Activated CD8-positive, alpha-beta memory T cell treated with anti-CD3 and anti-CD28 coated beads, Interleukin-2, amount 50 U/mL, for 1 hour (primary cell): ENCODE measurements around the gene KLHL22.
"Not testable (repeated sequence)": the region's sequence is repeated elsewhere in the genome, so short reads cannot be mapped to it uniquely, and the experiment has no call there.

Experiments
- DNase-seq: peaks from one replicate; pipeline ENCODE4 v3.0.0-alpha.2; 2020; ENCODE audit errors: extremely low read depth

KLHL22 gene

DNA sequence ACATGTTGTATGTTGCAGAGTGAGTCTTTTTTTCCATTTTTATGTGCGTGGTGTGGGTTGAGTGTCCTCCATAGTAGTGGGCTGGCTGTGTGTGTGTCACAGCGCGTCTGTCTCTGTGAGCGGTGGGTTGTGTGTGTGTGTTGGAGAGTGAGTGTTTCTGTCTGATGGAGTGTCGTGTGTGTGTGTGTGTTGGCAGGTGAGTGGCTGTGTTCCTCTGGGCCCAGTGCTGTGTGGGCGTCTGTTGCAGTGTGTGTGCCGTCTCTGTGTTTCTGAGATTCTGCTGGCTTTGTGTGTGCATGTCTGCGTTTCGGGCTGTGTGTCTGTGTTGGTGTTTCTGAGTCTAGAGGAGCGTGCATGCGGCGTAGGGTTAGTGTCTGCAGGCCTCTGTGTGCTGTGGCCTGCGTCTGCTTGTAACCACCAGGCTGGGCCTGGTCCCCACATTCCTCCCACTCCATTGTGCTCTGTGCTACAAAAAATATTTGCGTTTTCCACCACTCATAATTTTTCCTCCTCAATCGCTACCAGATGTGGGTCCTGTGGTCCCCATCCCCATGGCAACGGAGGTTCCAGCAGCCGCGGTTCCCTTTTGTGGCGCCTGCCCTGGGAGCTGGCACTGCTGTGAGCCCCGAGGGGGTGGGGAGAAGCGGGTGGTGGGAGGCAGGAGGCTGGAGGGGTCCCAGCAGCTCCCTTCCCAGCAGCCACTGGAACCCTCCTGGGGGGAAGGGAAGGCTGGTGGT lies 73.2 kb downstream of the KLHL22 start:
- no peak for DNase-seq

DNA sequence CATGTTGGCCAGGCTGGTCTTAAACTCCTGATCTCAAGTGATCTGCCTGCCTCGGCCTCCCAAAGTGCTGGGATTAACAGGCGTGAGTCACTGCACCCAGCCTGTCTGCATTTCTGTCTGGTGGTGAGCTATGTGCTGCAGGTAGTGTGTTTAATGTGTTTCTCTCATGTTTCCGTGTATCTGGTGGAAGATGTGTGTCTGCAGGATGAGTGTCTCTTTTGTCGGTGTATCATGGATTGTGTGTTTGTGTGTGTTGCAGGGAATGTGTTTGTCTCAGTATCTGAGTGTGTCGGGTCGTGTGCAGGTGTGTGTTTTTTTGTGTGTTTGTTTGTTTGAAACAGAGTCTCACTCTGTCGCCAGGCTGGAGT lies 74.1 kb downstream of the KLHL22 start:
- DNase-seq = no peak

DNA sequence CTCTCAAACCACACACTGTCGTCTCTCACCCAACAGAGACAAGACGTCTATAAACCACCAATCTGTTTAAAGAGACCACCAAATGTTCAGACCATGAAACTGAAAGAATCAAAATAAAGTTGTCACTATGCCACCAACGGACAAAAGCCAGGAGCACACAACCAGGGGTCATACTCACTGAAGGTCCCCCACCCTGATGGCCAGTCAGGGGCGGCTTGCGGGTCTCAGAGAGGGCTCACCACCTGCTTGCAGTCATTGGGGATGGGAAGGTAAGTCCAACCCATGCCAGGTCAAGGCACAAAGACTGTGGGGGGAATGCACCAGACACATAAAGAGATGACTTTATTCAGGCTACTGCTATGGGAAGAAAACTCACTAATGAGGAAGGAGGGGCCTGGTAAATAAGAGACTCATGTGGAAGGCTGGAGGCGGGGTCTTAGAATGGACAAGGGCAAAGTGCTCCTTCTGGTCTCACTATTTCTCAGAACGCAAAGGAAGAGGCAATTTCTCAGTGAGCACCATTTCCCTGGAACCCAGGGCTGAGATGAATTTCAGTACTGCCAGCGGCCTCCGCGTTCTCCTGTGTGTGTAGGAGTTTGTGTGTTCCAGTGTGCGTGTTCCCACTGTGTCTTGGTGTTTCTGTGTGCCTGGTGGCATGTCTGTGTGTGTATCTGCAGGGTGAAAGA lies 75.3 kb downstream of the KLHL22 start:
- no peak for DNase-seq

DNA sequence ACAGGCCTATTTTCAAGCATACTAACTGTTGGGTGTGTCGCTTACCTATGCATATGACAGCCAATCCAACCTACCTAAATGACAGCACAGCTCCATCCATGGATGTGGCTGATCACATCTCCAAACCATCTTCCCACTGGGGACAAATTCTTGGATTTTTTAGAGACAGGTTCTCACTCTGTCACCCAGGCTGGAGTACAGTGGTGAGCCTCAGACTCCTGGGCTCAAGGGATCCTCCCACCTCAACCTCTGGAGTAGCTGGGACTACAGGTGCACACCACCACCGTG lies 76.0 kb downstream of the KLHL22 start:
- no peak for DNase-seq

DNA sequence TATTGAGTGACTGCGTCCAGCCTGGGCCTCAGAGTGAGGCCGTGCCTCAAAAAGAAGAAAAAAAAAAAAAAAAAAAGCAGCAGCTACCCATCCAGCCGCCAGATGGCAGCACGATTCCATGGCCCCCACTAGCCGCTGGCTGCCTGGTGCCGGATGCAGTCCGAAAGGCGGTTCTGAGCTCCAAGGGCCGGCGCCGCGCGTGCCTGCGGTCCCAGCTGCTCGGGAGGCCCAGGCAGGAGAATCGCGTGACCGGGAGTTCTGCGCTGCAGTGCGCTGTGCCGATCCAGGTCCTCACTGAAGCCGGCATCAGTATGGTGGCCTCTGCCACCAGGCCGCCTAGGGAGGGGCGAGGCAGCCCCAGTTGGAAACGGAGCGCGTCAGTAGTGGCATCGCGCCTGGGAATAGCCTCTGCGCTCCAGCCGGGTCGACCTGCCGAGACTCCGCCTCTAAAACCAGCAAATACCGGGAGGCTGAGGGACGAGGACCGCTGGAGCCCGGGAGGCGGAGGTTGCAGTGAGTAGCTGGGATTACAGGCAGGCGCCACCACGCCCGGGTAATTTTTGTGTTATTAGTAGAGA lies 77.3 kb downstream of the KLHL22 start:
- peak; percentile 39 for DNase-seq

DNA sequence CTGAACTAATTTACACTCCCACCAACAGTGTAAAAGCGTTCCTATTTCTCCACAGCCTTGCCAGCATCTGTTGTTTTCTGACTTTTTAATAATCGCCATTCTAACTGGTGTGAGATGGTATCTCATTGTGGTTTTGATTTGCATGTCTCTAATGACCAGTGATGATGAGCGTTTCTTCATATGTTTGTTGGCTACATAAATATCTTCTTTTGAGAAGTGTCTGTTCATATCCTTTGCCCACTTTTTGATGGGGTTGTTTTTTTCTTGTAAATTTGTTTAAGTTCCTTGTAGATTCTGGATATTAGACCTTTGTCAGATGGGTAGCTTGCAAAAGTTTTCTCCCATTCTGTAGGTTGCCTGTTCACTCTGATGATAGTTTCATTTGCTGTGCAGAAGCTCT lies 79.9 kb downstream of the KLHL22 start:
- DNase-seq = not testable (repeated sequence)

DNA sequence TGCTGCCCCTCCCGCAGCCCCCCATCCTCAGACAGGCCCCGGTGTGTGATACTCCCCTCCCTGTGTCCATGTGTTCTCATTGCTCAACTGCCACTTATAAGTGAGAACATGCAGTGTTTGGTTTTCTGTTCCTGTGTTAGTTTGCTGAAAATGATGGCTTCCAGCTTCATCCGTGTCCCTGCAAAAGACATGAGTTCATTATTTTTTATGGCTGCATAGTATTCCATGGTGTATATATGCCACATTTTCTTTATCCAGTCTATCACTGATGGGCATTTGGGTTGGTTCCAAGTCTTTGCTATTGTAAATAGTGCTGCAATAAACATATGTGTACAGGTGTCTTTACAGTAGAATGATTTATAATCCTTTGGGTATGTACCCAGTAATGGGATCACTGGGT lies 80.4 kb downstream of the KLHL22 start:
- DNase-seq = not testable (repeated sequence)

DNA sequence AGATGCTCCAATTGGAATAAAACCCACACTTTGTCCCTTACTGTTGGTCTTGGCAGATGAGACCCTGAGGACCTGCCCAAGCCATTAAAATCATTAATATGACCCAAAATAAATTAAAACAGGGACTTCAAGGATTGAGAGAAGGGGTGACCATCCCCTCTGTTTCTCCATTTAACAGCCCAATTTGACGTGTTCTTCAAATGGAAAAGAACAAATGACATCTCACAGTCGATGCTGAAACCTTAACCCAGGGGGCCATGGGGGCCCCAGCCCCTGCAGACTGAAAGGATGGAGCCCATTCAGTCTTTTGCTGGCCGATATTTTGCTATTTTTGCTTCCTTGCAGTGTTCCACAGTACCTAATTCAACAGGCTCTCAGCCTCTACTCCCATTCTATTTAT lies 81.1 kb downstream of the KLHL22 start:
- no peak for DNase-seq

DNA sequence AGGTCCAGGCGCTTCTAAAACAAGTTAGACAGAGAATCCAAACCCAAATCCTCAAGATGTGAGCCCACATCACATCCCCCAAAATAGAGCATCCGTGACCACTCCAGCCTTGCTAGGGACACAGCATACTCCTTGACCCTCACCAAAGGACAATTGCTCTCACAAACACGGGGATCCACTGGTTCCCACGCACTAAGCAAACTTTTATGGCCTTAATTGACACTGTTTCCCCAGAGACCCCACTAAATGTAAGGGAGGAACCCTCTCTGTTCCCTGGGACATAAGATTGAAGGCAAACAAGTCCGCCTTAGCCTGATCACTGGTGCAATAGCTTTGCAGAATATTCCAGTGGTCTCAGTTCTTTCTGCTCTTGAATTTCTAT lies 81.5 kb downstream of the KLHL22 start:
- no peak for DNase-seq

DNA sequence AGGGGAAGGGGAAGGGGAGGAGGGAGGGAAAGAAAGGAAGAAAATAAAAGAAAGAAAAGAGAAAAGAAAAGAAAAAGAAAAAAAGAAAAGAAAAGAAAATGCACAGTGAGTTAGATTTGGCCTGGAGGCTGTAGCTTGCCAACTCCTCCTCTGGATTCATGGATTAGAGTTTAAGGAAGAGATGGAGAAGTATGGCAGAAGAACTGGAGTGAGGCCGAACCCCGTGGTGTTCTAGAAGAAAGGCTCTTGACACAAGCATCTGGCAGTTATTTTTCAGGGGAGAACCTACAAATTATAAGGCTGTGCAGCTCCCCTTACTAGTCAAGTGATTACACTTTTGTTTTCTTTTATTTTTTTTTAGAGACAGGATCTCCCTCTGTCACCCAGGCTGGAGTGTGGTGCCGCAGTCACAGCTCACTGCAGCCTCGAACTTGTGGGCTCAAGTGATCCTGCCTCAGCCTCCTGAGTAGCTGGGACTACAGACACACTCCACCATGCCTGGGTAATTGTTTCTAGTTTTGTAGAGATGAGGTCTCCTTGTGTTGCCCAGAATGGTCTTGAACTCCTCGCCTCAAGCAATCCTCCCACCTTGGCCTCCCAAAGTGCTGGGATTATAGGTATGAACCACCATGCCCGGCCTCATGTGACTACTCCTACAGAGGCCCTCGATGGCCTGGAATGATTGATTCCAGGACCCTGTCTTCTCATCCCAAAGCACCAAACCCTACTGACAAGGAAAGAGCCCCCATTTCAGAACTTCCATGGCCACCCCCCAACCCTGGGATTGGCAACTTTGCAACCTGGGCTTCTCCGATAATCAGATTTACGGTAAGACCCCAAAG lies 82.2 kb downstream of the KLHL22 start:
- DNase-seq = no peak

DNA sequence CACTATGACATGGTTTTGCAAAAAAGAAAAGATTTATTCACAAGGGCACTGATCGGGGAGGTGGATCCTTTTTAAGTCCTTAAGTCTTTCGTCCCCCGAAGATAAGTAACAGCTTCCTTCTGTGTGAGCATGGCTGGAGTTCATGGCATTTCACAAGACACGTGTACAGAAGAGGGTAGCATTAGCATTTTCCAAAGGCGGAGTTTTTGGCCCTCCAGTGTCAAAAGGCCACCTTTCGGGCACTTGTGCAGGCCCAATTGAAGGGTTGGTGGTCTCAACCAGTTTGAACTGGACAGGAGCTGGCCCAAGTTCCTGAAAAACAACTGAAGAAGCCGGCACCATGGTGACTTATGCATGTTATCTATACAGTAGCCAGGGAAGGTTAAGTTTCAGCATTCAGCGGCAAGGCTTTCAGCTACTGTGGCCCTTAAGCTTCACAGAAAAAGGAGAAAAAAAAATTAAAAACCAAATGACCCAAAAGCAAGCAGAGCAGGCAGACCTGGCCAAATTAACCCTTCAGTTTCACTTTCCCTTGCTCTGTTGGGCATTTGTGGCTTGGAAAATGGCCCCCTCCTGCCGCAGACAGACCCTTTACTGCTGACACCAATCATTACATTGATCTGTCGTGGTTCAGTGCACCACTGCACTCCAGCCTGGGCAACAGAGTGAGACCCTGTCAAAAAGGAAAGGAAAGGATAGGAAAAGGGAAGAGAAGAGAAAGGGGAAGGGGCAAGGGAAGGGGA lies 83.0 kb downstream of the KLHL22 start:
- DNase-seq = no peak

DNA sequence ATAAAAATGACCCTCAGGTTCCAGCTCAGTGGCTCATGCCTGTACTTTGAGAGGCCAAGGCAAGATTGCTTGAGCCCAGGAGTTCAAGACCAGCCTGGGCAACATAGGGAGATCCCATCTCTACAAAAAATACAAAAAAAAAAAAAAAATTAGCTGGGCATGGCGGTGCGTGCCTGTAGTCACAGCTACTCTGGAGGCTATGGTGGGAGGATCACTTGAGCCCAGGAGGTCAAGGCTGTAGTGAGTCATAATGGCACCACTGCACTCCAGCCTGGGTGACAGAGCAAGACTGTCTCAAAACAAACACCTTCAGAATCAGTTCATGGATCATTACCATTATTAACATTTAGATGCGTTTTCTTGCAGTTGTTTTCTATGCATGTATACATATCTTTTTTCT lies 86.2 kb downstream of the KLHL22 start:
- not testable (repeated sequence) for DNase-seq

DNA sequence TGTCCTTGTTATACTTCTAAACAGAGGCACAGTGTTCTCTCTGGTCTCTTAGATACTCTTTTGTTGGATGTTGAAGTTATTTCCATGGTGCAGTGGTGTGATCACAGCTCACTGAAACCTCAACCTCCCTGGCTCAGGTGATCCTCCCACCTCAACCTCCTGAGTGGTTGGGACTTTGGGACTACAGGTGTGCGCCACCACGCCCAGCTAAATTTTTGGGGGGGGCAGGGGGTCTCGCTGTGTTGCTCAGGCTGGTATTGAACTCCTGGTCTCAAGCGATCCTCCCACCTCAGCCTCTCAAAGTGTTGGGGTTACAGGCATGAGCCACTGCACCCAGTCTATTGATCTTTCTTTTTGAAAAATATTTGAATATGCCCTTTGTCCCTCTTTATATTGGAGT lies 86.7 kb downstream of the KLHL22 start:
- no peak for DNase-seq

DNA sequence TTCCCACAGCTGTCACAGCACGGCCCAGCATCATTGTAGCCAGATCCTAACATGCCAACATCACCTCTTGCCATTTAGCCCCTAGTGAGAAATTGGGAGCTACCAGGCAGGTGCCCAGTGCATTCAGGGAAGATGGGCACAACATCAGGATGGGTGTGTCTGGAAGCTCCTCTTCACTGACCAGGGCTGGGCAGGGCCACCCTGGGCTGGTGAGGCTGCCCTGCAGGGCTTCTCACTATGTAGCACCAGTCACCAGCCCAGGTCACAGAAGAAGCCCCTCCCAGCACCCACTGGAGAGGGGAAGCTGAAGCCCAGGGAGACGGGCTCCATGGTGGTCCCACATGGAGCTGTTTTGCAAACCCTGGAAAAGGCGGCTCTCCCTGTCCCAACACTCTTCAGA lies 87.8 kb downstream of the KLHL22 start:
- no peak for DNase-seq

DNA sequence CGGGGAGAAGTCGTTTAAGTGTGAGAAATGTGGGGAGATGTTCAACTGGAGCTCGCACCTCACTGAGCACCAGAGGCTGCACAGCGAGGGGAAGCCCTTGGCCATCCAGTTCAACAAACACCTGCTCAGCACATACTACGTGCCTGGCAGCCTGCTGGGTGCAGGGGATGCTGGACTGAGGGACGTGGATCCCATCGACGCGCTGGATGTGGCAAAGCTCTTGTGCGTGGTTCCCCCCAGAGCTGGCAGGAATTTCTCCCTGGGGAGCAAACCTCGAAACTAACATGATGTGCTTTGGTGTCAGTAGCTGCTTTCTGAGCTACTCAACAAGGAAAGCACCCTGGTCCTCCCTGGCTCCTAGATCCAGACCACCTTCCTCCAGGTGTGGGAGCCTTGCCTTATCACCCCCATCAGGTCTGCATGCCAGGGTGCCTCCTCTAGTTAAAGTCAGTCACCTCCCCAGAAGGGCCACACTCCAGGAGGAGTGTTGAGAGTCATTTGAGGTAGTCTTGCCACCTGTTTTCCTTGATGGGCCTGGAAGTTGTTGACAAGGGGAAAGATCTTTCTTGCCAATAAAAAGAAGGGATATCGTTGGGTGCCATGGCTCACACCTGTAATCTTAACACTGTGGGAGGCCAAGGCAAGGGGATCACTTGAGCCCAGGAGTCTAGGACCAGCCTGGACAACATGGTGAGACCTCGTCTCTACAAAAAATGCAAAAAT lies 88.7 kb downstream of the KLHL22 start:
- no peak for DNase-seq

DNA sequence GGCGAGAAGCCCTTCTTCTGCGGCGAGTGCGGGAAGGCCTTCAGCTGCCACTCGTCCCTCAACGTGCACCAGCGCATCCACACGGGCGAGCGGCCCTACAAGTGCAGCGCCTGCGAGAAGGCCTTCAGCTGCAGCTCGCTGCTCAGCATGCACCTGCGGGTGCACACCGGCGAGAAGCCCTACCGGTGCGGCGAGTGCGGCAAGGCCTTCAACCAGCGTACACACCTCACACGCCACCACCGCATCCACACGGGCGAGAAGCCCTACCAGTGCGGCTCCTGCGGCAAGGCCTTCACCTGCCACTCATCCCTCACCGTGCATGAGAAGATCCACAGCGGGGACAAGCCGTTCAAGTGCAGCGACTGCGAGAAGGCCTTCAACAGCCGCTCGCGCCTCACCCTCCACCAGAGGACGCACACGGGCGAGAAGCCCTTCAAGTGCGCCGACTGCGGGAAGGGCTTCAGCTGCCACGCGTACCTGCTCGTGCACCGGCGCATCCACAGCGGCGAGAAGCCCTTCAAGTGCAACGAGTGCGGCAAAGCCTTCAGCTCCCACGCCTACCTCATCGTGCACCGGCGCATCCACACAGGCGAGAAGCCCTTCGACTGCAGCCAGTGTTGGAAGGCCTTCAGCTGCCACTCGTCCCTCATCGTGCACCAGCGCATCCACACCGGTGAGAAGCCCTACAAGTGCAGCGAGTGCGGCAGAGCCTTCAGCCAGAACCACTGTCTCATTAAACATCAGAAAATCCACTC lies 89.5 kb downstream of the KLHL22 start:
- no peak for DNase-seq

DNA sequence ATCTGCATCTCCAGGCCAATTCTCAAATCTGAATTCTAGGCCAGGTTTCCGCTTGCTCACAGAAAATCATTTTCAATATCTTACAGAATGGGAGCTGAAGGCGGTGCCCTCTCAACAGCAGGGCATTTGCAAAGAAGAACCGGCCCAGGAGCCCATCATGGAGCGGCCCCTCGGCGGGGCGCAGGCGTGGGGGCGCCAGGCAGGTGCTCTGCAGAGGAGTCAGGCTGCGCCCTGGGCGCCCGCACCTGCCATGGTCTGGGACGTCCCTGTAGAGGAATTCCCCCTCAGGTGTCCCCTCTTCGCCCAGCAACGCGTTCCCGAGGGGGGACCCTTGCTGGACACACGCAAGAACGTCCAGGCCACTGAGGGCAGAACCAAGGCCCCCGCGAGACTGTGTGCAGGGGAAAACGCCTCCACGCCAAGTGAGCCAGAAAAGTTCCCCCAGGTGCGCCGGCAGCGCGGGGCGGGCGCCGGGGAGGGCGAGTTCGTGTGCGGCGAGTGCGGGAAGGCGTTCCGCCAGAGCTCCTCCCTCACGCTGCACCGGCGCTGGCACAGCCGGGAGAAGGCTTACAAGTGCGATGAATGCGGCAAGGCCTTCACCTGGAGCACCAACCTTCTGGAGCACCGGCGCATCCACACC lies 90.2 kb downstream of the KLHL22 start:
- no peak for DNase-seq

DNA sequence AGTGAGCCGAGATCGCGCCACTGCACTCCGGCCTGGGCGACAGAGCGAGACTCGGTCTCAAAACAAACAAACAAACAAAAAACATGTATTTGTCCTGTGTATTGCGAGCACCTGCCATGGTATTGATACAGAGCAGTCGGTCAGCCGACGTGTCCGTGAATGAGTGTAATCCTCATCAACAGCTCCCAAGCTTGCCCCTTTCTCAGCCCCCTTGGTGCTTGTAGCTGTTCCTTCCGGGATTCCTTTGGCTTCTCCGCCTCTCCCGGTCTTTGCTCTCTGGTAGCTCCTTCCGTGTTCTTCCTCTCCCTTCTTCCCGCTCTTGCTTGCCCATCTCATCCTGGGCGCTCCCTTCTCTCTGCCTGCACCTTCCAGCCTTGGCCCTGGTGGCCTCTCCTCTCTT lies 90.7 kb downstream of the KLHL22 start:
- no peak for DNase-seq

DNA sequence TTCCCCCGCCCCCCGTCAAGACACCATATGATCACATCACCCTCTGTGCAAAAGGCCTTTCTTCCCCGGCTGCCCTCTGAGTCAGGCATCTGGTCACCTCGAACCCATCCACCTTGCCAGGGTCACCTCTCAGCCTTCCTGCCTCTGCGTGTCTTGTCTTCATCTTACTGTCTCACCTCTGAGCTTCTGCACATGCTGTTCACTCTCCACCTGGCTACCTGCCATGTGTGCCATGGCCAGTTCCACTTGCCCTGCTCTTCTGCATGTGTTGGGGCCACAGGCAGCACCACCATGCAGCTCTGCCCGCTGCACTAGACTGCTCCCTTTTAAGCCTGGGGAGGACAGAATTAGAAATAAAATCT lies 91.8 kb downstream of the KLHL22 start:
- DNase-seq = no peak
